Activated T-cell treated with anti-CD3 and anti-CD28 coated beads, Interleukin-2, amount 50 U/mL, for 48 hours (primary cell): ENCODE measurements around the gene ROR2.
A peak's percentile ranks its signal among the peaks of the same experiment; 100 is the strongest.

Experiments
- DNase-seq, 2 experiments: peaks; one replicate each; pipeline ENCODE4 v3.0.0-alpha.2; 2020

The ROR2 gene

DNA sequence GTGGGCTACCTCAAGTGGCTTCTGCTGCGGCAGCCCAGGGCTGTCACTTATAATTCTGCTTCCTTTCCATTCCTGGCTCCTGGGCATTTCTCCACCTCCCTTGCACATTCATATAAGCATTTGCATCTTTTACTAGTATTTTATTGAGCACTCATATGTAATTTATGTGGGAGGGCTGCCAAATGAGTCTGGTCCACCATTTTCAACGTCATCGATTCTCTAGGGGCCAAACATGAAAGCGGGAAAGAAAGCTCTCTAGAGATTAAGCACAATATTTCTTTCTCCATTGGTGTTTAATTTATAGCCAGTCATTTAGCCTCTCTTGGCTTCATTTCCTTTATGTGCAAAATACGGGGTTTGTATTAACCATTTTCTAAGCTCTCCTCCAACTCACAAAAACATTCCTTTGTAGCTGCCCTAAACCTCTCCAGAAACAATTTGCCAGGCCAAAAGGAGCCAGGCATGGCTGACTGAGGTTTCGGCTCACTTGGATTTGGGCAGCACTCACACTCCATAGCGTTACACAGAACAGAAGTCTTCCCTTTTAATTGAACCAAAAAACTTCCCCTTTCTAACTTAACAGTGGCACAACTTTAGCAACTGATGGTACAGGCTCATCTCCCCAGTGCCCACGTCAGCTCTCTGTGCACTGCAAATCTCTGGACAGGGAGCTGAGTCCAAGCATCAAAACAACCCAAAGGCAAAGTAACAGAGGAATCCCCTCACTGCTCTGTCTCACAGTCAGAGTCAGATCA, 183.5 kb downstream of the ROR2 start:
- DNase-seq, result no peak

DNA sequence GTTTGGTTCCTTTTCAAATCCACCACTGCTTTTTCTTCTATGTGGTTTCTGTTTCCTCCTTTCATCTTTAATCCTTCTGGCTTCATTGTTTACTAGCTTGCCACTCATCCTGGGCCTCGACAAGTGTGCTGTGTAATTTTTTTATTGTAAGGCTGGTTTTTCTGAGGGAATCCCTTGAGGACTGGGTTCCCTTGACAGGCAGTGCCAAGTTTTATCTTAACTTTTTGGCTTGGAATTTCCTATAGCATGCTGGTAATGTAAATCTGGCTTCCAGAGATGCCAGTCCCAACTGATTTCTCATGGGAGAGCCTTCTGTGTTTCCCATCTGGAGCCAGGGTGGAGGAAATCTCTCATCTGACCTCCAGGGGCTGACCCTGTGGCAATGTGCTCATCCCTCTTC, 184.7 kb downstream of the ROR2 start:
- no peak for DNase-seq

DNA sequence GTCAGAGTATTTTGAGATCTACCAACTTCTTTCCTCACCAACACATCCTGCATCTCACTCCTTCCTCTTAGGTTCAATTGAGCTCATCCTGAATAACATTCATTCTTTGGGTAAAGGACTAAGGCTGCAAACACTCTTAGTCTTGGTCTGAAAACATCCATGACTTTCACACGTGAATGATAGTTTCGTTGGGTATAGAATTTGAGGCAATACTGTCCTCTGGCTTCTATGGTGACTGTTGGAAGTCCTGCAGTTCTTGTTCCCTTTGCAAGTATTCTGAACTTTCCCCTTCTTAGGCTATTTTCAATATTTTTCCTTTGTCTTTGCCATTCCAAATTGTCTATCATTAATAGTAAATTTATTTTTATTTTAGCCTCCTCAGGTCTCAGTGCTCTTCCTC, 185.4 kb downstream of the ROR2 start:
- DNase-seq, result no peak

DNA sequence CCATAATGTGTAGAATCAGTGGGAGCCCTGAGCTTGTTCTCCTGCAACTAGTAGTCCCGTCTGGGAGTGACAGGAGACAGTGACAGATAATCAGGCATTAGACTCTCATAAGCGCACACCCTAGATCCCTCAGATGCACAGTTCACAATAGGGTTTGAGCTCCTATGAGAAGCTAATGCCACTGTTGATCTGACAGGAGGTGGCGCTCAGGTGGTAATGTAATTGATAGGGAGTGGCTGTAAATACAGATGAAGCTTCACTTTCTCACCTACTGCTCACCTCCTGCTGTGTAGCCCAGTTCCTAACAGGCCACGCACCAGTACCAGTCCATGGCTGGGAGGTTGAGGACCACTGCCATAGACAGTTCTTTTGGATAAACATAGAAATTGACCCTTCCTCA, 188.7 kb downstream of the ROR2 start:
- no peak for DNase-seq

DNA sequence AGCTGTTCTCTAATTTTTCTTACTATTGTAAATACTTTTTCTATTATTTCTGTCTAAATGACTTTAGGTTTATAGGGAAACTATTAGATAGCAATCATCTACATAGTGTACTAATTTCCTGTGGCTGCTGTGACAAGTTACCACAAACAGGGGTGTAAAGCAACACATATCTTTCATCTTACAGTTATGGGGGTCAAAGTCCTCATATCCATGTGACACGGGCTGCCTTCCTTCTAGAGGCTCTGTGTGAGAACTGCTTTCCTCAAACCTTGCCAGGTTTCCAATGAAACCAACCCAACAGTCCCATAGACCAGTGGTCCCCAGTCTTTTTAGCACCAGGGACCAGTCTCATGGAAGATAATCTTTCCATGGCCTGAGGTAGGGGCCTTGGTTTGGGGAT, 189.1 kb downstream of the ROR2 start:
- DNase-seq, result no peak

DNA sequence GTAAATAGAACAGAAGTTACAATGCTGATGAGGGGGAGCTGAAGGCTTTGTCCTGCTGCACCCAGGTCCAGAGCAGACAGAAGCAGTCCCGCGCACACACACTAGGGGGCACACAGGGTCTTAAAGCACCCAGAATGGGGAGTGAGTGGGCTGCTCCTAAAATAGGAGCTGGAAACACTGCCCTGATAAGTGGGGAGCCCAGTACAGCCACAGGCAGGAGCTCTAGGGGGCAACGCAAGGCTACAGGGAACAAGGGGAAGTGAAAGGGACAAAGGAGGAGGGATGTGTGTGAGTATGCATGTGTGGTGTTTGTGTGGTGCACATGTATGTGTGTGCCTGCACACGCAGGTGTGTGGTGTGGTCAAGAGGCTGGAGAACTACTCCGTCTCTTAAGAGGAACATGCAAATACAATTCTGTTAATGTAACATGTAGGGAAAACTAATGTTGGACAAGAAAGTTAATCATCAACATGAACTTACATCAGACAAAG, 191.5 kb downstream of the ROR2 start:
- peak; percentile 68 to 70 for DNase-seq

DNA sequence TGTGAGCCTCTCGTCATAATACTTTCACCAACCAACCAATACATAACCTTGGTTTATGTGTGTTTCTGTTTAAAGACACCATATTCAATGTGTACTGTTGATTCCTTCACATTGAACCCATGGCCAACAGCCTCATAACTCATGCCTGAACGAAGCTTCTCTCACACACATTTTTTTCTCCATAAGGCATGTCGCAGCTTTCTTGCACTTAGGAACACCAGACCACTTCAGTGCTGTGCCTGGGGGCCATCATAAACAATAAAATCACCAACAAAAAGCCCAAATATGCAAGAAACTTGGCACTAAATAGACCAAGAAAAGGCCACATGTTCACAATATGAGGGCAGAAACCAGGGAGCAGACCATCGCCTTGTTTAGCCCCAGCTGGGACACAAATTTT, 192.2 kb downstream of the ROR2 start:
- no peak for DNase-seq

DNA sequence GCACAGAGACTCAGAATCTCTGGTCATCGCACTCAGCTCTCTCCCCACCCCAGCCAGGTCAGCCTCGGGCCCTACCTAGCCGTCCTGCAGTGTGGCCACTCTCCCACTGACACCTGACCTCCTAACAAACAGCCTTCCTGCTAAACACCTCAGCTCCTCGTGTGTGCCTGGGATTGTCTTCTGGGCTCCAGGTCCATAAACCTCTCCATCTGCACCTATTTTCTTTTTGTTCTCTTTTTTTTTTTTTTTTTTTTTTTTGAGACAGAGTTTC, 193.6 kb downstream of the ROR2 start:
- DNase-seq, result no peak

DNA sequence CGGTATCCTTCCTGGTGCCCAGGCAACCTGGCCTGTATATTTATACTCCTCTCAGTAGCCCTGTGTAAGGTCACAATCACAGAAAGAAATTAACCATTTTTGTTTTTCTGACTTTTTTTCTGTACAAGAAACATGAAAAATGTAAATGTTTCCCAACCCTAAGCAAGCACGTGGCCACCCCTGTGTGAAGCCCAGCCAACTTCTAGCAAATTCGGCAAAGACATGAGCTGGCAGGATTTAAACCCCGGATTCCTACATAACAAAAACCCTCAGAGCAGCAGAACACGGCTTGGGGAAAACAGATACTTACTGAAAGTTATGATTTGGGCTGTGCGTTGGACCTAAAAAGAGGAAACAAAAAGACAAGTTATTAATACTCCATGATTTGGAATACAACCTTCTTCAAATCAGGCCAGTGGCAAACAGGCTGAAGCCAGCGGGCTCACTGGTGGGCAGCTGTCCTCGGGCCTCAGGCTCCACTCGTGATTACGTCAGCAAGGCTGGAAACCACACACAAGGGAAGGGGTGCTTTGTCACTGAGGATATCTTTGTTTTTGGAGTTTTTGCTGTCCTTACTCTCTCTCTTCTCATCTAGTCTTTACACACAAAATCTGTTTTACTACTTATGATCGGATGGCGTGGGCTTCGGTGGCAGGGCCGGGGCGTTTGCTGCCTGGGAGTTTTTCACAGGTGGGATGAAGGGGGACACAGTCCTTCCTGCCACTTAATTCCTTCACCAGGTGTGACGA, 194.1 kb downstream of the ROR2 start:
- no peak for DNase-seq

DNA sequence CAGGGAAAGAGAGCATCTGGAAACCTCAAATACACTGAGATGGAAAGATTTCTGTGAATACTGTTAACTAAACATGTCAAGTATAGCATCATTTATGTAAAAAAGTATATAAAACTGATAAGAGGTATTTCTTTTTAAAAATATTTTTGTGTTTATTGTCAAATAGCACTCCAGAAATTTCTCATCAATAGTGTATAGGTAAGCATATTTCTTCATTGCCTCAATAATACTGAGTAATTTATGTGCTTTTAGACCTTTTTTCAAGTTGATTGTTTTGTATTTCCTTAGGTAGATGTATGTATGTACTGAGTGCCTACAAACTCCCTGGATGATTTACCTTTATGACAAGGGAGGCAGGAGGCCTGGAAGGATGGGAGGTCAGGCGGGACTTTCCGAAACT, 196.3 kb downstream of the ROR2 start:
- DNase-seq, result no peak

DNA sequence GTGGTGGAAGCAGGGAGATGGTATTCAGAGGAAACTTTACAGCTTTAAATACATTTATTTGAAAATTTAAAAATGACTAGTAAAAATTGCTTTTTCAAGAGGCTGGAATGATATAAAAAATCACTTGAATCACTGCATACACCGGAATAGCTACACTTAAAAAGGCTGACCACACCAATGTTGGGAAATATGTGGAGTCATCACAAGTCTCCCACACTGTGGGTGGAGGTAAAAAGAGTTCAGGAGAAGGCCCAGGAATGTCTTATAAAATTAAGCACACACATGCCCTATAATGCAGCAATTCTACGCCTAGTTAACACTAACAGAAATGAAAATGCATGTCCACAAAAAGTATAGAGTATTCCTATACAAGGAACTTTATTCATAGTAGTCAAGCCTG, 198.1 kb downstream of the ROR2 start:
- DNase-seq, result no peak

DNA sequence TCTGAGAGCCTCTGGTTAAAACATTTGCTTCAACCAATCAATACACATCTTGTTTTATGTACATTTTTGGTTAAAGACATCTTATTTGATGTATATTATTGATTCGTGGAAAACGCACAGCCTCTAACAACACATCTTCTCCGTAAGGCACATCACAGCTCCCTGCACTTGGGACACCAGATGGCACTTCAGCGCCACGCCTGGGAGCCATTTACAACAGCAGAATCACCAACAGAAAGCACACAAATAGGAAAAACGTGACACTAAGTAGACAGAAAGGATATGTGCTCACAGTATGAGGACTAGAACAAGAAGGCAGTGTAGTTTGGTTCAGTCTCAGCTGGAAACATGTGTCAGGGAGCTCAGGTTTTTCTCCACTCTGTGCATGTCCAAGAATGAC, 199.7 kb downstream of the ROR2 start:
- no peak for DNase-seq

DNA sequence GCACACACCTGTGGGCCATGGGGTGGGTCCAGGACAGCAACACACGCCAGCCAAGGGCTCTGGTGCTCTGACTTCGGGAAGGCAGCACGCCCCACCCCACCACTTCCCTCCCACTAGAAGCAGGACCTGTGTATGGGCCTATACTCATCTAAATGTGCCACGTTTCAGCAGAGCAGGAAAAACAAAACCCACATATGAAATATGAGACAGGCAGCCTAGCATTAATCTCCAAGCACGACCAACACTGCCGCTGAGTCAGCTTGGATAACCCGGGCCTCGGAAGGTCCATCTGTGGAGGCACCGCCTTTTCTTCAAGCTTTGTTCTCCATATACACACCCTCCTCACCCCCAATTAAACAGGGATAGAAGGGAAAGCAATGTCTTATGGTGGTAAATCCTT, 203.1 kb downstream of the ROR2 start:
- DNase-seq, result no peak

DNA sequence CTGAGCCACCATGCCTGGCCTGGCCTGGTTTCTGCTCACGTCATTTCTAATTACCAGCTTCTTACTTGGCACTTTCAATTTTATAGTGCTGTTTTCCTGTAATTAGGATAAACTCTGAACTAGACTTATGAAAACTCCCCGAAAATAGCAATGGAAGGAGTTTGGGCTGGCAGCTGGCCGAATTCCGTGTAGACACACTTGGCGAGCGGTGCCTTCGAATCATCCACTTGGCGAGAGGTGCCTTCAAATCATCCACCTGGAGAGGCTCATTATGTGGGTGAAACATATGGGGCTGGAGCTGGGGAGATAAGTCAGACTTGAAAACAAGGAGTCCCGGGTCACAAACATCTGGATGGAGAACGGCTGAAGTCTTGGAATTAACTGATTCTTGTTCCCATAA, 203.7 kb downstream of the ROR2 start:
- no peak for DNase-seq

DNA sequence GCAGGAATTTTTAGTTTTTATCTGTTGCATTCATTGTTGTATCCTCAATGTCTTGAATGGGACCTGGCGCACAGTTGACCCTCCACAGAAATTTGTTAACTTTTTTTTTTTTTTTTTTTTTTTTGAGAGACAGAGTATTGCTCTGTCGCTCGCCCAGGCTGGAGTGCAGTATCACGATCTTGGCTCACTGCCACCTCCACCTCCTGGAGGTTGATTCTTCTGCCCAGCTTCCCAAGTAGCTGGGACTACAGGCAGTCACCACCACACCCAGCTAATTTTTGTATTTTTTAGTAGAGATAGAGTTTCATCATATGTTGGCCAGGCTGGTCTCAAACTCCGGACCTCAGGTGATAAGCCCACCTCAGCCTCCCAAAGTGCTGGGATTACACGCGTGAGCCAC, 205.9 kb downstream of the ROR2 start:
- DNase-seq, result no peak

DNA sequence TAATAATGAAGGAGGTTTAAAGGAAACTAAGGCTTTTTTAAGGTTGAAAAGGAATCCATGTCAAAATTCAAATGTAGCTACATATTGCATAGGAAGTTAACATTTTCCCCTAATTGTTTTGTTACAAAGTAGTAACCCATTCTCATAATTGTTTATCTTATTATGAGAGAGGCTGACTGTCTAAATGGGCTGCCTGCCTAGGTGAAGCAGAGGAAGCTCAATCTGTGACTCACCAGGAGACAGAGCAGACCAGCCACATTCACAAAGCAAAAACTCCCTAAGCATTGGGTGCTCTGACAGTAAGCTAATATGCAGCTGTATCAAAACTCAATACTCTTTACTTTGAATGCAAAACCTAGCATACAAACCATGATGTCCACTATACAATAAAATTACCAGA, 208.5 kb downstream of the ROR2 start:
- DNase-seq, result no peak

DNA sequence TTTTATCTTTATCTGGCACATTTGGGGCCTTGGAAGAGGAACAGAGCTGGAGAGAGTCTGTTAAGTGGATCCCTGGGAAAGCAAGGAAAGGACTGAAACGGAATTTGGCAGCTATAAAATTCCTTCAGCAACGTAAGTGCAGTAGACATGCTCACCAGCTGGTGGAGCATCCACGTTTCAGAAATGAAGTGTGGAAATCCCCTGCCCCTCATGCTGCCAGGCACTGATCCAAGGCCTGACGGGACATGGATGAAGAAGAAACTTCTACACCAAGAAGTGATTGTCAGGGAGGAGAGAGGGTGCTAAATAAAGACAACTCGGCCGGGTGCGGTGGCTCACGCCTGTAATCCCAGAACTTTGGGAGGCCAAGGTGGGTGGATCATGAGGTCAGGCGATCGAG, 209.3 kb downstream of the ROR2 start:
- DNase-seq, result no peak

DNA sequence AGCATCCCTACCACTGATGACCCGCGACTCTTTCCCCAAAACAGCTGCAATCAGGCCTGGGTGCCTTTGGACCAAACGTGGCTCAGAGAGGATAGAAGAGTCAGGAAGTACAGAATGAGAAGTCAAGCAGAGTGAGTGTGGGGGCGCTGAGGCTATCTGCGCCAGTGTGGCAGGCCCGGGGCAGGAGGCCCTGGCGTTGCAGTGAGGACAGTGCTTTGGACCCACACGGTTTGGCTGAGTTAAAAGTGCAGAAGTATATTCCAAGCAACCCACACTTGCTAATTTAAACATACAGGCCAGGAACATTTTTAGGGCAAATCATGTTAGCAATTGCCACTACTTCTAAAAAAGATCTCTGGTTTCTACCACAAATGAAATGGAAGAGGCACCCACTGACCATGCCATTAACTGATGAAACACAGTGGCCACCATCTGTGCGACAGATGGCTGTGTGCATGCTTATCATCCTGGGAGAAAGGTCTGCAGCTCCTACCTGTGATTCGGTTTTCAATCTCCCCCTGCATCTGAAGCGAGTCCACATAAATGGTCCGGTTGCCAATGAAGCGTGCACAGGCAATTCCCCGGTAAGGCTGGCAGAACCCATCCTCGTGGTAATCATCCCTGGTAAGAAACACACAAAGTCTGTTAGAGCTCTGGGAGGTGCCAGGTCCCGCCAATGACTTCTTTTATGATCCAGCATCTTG, 213.0 kb downstream of the ROR2 start:
- no peak for DNase-seq

DNA sequence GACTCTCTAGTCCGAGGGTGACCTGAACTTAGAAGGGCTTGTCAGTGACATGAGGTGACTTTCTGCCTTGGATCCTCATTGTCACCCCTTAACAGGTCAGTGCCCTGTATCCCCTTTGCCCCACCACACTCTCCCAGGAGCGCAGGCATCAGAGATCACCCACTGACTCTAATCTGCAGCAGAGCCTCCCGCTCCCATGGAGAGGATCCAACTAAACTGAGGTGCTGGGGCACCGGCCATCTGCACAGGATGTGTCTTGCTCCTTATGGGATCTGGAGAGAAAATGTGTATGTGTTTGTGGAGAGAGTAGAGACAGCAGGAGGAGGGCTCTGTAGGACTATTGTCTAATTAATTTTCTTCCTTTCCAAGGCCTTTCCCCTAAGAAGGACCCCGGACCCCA, 213.7 kb downstream of the ROR2 start:
- no peak for DNase-seq

DNA sequence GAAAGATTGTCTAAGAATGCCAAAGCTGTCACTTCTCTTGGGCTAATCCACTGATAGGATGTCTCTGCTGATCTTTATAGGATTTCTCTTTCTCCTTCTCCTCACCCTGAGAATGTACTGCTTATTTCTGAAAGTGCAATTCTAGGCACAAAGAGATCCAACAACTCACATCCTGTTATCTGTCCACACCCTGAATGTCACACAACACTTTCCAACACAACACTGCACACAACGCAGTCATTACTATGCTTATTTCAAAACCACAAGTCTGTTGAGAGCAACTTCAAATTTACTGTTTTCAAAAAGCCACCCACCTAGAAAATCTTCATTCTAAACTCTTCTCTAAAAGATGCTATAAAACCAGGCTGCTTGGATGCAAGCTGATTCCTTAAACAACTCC, 215.0 kb downstream of the ROR2 start:
- no peak for DNase-seq

DNA sequence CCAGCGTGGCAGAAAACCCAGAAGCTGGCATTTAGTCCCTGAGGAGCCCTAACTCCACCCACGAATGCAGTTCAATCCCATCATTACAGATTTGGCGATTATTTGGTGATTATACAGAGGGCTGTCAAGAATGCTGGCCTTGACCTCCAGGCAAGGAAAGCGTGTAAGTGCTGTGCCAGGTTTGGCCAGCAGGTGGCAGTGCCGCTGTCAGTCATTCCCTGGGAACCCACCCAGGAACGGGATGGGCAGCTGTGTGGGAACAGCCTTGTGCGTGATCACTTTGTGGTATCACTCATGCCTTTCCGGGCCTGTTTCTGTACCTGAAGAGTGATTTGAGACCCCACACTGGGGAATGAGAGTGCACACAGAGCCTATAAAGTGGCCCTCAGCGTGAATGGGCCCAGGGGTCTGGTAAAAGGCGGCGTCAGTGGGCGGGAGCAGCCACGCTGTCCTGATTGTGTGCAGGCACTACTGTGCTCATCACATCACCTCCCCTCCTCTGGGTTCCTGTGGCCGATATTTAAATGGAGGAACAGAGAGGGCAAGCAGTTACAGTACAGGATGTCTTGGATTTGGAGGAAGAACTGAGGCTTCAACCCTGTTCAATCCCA, 215.6 kb downstream of the ROR2 start:
- peak; percentile 77 to 78 for DNase-seq

DNA sequence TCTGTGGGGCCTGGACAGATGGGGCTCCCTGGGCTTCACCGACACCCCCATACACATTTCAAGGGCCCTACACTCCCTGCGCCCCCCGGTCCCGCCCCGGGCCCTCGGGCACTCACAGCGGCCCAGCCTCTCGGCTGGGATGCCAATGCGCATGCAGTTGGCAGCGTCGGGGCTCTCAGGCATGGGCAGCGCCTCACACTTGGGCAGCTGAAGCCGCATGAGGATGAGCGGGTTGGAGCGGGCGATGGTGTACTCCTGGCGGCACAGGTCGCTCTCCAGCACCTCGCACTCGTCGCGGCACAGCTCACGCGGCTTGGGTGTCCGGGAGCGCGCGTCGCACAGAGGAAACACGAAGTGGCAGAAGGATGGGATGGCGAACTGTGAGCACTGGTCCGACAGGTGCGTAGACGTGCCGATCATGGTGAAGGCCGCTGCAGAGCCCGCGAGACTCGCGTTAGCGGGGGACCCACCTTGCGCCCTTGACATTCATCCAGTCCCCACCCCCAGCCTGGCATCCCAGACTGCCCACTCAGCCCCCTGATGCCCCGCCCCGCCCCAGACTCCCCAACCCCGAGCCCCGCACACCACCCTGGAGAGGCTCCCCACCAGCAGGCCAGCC, 216.9 kb downstream of the ROR2 start:
- DNase-seq, result no peak
